ENCODE results near the gene STK32C.
"Not testable (repeated sequence)": the region's sequence is repeated elsewhere in the genome, so short reads cannot be mapped to it uniquely, and the experiment has no call there.

GRCh38 chr10:132160231-132160630, 147.5 kb downstream of the STK32C start:
- not testable (repeated sequence) for TF ChIP-seq CTCF, POLR2A (IDR thresholded peaks at IDR 0.05)

Data from testis (tissue), 2 donors.